ENCODE measurements around the gene TECPR1.

Gene TECPR1

DNA sequence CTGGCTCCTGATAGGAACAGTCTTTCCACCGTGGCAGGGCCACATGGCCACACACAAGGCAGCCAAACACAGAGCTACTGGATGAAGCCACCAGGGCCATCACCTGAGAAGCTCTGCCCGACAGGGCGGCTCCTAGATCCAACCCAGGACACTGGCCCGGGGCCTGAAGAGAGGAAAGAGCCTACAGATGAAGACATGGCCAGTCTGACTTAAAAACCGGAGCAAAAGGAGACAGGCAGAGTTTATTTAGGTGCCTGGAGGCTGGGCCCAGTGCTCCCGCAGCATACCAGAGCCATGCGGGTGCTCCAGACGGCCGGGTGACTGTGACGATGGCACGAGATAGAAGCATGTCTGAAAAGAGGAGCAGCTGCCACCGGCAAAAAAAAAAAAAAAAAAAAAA lies 3.9 kb downstream of the TECPR1 start:
- Histone ChIP-seq H3K27me3 (ENCODE audit: control insufficient read depth in 3 of 3, insufficient read depth in 3 of 3, low read depth in 1 of 3, low read length in 3 of 3) (peaks cover 0 to 1% (median 0%) of the 10 kb centered on the region in 3 experiments), H2BK12ac (ENCODE audit: low read length) (no peak overlapping the region), H3K18ac (ENCODE audit: low read length) (no peak overlapping the region), H2AFZ (ENCODE audit: low read length) (no peak overlapping the region), H4K8ac (ENCODE audit: low read depth, low read length) (no peak overlapping the region), H3K4me1 (ENCODE audit: control insufficient read depth in 2 of 2, insufficient read depth in 1 of 2, low read depth in 1 of 2, low read length in 2 of 2) (peaks cover 6 to 9% of the 10 kb centered on the region in 2 donors), H2BK5ac (ENCODE audit: low read length) (no peak overlapping the region), H3K9ac (ENCODE audit: low read depth, low read length, poor library complexity) (no peak overlapping the region), H2AK5ac (ENCODE audit: low read depth, low read length) (no peak overlapping the region), H4K91ac (ENCODE audit: low read depth, low read length, poor library complexity) (no peak overlapping the region), H3K23ac (ENCODE audit: low read depth, low read length, poor library complexity) (no peak overlapping the region), H2BK15ac (ENCODE audit: low read length) (no peak overlapping the region), H3K79me1 (ENCODE audit: low read depth, low read length) (peaks cover 7% of the 10 kb centered on the region), H3K27ac (replicated peaks; ENCODE audit: low read length) (no peak overlapping the region), H3K9me3 (replicated peaks in 1 of 2; ENCODE audit: control insufficient read depth in 2 of 2, insufficient read depth in 1 of 2, low read depth in 1 of 2, low read length in 2 of 2) (no peaks in the 10 kb centered on the region), H3K36me3 (replicated peaks in 1 of 2; ENCODE audit: control insufficient read depth in 2 of 2, insufficient read depth in 2 of 2, low read length in 2 of 2) (peaks cover 3 to 6% of the 10 kb centered on the region in 2 donors), H2BK120ac (ENCODE audit: low read depth, low read length) (no peak overlapping the region), H3K4ac (ENCODE audit: low read length) (no peak overlapping the region), H3K14ac (ENCODE audit: low read length) (no peak overlapping the region), H3K4me2 (ENCODE audit: insufficient read depth, low read length, poor library complexity, severe bottlenecking) (no peak overlapping the region), H3K4me3 (ENCODE audit: low read length in 2 of 2) (no peak overlapping the region)
- DNase-seq (ENCODE audit: low spot score): no peak
- no CpG with 5 or more reads among the region's 12 CpGs for WGBS, 2 donors (ENCODE audit: extremely low coverage in 2 of 2, insufficient read length in 2 of 2, insufficient replicate concordance in 1 of 2)

DNA sequence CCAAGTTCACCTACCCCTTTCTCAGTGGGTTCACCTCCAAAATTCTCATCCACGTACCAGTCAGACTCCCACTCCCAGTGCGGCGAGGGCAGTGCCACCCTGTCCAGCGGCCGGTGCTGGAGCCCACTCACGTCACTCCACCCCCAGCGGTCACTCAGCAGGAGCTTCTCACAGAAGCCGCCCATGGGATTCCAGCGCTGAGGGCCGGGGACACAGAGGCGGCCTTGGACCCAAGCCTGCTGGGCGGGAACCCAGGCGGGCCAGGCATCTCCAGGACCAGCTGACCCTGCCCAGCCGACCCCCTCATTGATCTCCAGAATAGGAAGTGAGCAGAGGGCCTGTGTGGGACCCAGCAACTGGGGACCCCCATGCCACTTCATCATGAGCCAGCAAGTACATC lies 7.2 kb downstream of the TECPR1 start:
- no peak overlapping the region for H2AFZ ChIP-seq (ENCODE audit: low read length)
- H2AK5ac ChIP-seq (ENCODE audit: low read depth, low read length): no peak overlapping the region
- no peak overlapping the region for H2BK120ac ChIP-seq (ENCODE audit: low read depth, low read length)
- no peak overlapping the region for H3K27ac ChIP-seq (replicated peaks; ENCODE audit: low read length)
- H3K14ac ChIP-seq (ENCODE audit: low read length): no peak overlapping the region
- no peak overlapping the region for H3K18ac ChIP-seq (ENCODE audit: low read length)
- H3K36me3 ChIP-seq (replicated peaks in 1 of 2; ENCODE audit: control insufficient read depth in 2 of 2, insufficient read depth in 2 of 2, low read length in 2 of 2): peaks cover 5 to 18% of the 10 kb centered on the region in 2 donors
- H3K27me3 ChIP-seq (ENCODE audit: control insufficient read depth in 3 of 3, insufficient read depth in 3 of 3, low read depth in 1 of 3, low read length in 3 of 3): no peaks in the 10 kb centered on the region
- H4K91ac ChIP-seq (ENCODE audit: low read depth, low read length, poor library complexity): no peak overlapping the region
- no peak overlapping the region for H2BK5ac ChIP-seq (ENCODE audit: low read length)
- H3K23ac ChIP-seq (ENCODE audit: low read depth, low read length, poor library complexity): no peak overlapping the region
- no peak overlapping the region for H4K8ac ChIP-seq (ENCODE audit: low read depth, low read length)
- H3K79me1 ChIP-seq (ENCODE audit: low read depth, low read length): no peaks in the 10 kb centered on the region
- no peaks in the 10 kb centered on the region for H3K9me3 ChIP-seq (replicated peaks in 1 of 2; ENCODE audit: control insufficient read depth in 2 of 2, insufficient read depth in 1 of 2, low read depth in 1 of 2, low read length in 2 of 2)
- no peak for DNase-seq (ENCODE audit: low spot score)
- H2BK12ac ChIP-seq (ENCODE audit: low read length): no peak overlapping the region
- H3K4me2 ChIP-seq (ENCODE audit: insufficient read depth, low read length, poor library complexity, severe bottlenecking): no peak overlapping the region
- H2BK15ac ChIP-seq (ENCODE audit: low read length): no peak overlapping the region
- H3K4me3 ChIP-seq (ENCODE audit: low read length in 2 of 2): no peak overlapping the region
- H3K4ac ChIP-seq (ENCODE audit: low read length): no peak overlapping the region
- H3K4me1 ChIP-seq (ENCODE audit: control insufficient read depth in 2 of 2, insufficient read depth in 1 of 2, low read depth in 1 of 2, low read length in 2 of 2): peaks cover 2 to 4% of the 10 kb centered on the region in 2 donors
- no peak overlapping the region for H3K9ac ChIP-seq (ENCODE audit: low read depth, low read length, poor library complexity)
- no CpG with 5 or more reads among the region's 14 CpGs for WGBS, 2 donors (ENCODE audit: extremely low coverage in 2 of 2, insufficient read length in 2 of 2, insufficient replicate concordance in 1 of 2)

DNA sequence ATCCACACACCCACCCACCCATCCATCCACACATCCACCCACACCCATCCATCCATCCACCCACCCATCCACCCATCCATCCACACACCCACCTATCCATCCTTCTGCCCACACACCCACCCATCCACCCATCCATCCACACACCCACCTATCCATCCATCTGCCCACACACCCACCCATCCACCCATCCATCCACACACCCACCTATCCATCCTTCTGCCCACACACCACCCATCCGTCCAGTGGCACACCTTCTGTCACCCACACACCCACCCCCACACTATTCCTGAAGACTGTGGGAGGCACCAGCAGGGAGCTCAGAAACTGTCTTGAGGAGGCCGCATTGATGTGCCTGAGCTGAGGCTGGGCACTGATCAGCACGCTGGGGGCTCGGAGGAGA lies 9.1 kb downstream of the TECPR1 start:
- no peak overlapping the region for H4K8ac ChIP-seq (ENCODE audit: low read depth, low read length)
- peak overlapping the region; percentile 66 for H2BK5ac ChIP-seq (ENCODE audit: low read length)
- DNase-seq (ENCODE audit: low spot score): no peak
- H2AK5ac ChIP-seq (ENCODE audit: low read depth, low read length): no peak overlapping the region
- H3K23ac ChIP-seq (ENCODE audit: low read depth, low read length, poor library complexity): no peak overlapping the region
- H3K27me3 ChIP-seq (ENCODE audit: control insufficient read depth in 3 of 3, insufficient read depth in 3 of 3, low read depth in 1 of 3, low read length in 3 of 3): no peaks in the 10 kb centered on the region
- no peak overlapping the region for H3K4me3 ChIP-seq (ENCODE audit: low read length in 2 of 2)
- H3K27ac ChIP-seq (replicated peaks; ENCODE audit: low read length): no peak overlapping the region
- H3K9ac ChIP-seq (ENCODE audit: low read depth, low read length, poor library complexity): no peak overlapping the region
- H3K79me1 ChIP-seq (ENCODE audit: low read depth, low read length): peaks cover 3% of the 10 kb centered on the region
- H2AFZ ChIP-seq (ENCODE audit: low read length): no peak overlapping the region
- no CpG with 5 or more reads among the region's 4 CpGs for WGBS, 2 donors (ENCODE audit: extremely low coverage in 2 of 2, insufficient read length in 2 of 2, insufficient replicate concordance in 1 of 2)
- H3K4me2 ChIP-seq (ENCODE audit: insufficient read depth, low read length, poor library complexity, severe bottlenecking): no peak overlapping the region
- H3K36me3 ChIP-seq (replicated peaks in 1 of 2; ENCODE audit: control insufficient read depth in 2 of 2, insufficient read depth in 2 of 2, low read length in 2 of 2): peaks cover 6 to 31% of the 10 kb centered on the region in 2 donors
- H2BK12ac ChIP-seq (ENCODE audit: low read length): no peak overlapping the region
- H4K91ac ChIP-seq (ENCODE audit: low read depth, low read length, poor library complexity): no peak overlapping the region
- H3K14ac ChIP-seq (ENCODE audit: low read length): no peak overlapping the region
- peaks cover 2 to 4% of the 10 kb centered on the region in 2 donors for H3K4me1 ChIP-seq (ENCODE audit: control insufficient read depth in 2 of 2, insufficient read depth in 1 of 2, low read depth in 1 of 2, low read length in 2 of 2)
- no peaks in the 10 kb centered on the region for H3K9me3 ChIP-seq (replicated peaks in 1 of 2; ENCODE audit: control insufficient read depth in 2 of 2, insufficient read depth in 1 of 2, low read depth in 1 of 2, low read length in 2 of 2)
- H3K18ac ChIP-seq (ENCODE audit: low read length): no peak overlapping the region
- H2BK15ac ChIP-seq (ENCODE audit: low read length): no peak overlapping the region
- H3K4ac ChIP-seq (ENCODE audit: low read length): no peak overlapping the region
- H2BK120ac ChIP-seq (ENCODE audit: low read depth, low read length): no peak overlapping the region

DNA sequence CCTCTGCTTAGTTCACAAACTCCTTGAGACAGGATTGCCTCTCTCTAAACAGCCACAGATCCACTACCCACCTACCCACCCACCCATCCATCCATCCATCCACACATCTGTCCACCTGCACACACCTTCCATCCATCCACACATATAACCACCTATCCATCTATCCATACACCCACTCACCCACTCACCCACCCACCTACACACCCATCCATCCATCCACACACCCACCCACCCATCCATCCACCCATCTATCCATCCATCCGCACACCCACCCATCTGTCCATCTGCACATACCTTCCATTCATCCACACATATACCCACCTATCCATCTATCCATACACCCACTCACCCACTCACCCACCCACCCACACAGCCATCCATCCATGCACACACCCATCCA lies 9.7 kb downstream of the TECPR1 start:
- Histone ChIP-seq H3K79me1 (ENCODE audit: low read depth, low read length) (peaks cover 3% of the 10 kb centered on the region), H3K4me3 (ENCODE audit: low read length in 2 of 2) (no peak overlapping the region), H3K18ac (ENCODE audit: low read length) (no peak overlapping the region), H3K14ac (ENCODE audit: low read length) (no peak overlapping the region), H3K9me3 (replicated peaks in 1 of 2; ENCODE audit: control insufficient read depth in 2 of 2, insufficient read depth in 1 of 2, low read depth in 1 of 2, low read length in 2 of 2) (no peaks in the 10 kb centered on the region), H3K4ac (ENCODE audit: low read length) (no peak overlapping the region), H3K27me3 (ENCODE audit: control insufficient read depth in 3 of 3, insufficient read depth in 3 of 3, low read depth in 1 of 3, low read length in 3 of 3) (no peaks in the 10 kb centered on the region), H2AK5ac (ENCODE audit: low read depth, low read length) (peak overlapping the region; percentile 66), H3K4me2 (ENCODE audit: insufficient read depth, low read length, poor library complexity, severe bottlenecking) (no peak overlapping the region), H3K36me3 (replicated peaks in 1 of 2; ENCODE audit: control insufficient read depth in 2 of 2, insufficient read depth in 2 of 2, low read length in 2 of 2) (peaks cover 7 to 31% of the 10 kb centered on the region in 2 donors), H2BK15ac (ENCODE audit: low read length) (no peak overlapping the region), H2AFZ (ENCODE audit: low read length) (no peak overlapping the region), H3K4me1 (ENCODE audit: control insufficient read depth in 2 of 2, insufficient read depth in 1 of 2, low read depth in 1 of 2, low read length in 2 of 2) (peaks cover 2 to 4% of the 10 kb centered on the region in 2 donors), H3K9ac (ENCODE audit: low read depth, low read length, poor library complexity) (no peak overlapping the region), H4K91ac (ENCODE audit: low read depth, low read length, poor library complexity) (no peak overlapping the region), H3K27ac (replicated peaks; ENCODE audit: low read length) (no peak overlapping the region), H3K23ac (ENCODE audit: low read depth, low read length, poor library complexity) (no peak overlapping the region), H2BK120ac (ENCODE audit: low read depth, low read length) (no peak overlapping the region), H4K8ac (ENCODE audit: low read depth, low read length) (no peak overlapping the region), H2BK5ac (ENCODE audit: low read length) (no peak overlapping the region), H2BK12ac (ENCODE audit: low read length) (no peak overlapping the region)
- no peak for DNase-seq (ENCODE audit: low spot score)
- no CpG with 5 or more reads among the region's 1 CpG for WGBS, 2 donors (ENCODE audit: extremely low coverage in 2 of 2, insufficient read length in 2 of 2, insufficient replicate concordance in 1 of 2)

All from neuronal stem cell (in vitro differentiated cells).